Activated T-cell treated with anti-CD3 and anti-CD28 coated beads, Interleukin-2, amount 50 U/mL, for 48 hours (primary cell): ENCODE data around the gene ABTB1.
"Not testable (repeated sequence)": the region's sequence is repeated elsewhere in the genome, so short reads cannot be mapped to it uniquely, and the experiment has no call there.

ENCODE experiments used
- DNase-seq, 2 experiments: peaks; one replicate each; pipeline ENCODE4 v3.0.0-alpha.2; 2020

Gene ABTB1

DNA sequence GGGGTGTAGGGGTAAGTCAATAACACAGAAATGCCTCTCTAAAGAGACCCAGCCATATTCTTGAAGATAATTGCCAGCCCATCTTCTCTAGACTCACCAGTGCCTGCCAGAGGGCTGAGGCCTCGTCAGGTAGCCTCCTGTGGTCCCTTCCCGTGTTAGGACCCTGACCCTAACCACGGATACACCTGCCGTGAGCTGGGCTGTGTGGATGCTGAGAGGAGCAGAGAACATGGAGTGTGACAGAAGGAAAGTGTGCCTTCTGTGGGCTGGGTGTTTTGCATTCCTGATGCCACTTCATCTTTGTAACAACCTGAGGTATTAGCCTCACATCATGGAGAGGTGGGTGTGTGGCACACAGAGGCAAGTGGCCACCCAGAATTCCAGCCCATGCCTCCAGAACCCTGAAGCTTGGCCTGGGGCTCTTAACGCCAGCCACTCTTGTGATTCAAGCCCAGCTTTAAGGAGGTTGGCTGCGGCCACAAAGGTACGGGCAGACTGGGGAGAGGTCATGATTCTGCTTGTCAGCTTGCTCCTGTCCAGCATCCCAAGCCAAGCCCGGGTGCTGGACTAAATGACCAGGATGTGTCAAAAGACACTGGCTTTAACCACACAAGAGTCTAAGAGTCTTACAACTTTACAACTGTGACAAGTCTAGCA, 21.1 kb upstream of the ABTB1 start:
- no peak for DNase-seq

DNA sequence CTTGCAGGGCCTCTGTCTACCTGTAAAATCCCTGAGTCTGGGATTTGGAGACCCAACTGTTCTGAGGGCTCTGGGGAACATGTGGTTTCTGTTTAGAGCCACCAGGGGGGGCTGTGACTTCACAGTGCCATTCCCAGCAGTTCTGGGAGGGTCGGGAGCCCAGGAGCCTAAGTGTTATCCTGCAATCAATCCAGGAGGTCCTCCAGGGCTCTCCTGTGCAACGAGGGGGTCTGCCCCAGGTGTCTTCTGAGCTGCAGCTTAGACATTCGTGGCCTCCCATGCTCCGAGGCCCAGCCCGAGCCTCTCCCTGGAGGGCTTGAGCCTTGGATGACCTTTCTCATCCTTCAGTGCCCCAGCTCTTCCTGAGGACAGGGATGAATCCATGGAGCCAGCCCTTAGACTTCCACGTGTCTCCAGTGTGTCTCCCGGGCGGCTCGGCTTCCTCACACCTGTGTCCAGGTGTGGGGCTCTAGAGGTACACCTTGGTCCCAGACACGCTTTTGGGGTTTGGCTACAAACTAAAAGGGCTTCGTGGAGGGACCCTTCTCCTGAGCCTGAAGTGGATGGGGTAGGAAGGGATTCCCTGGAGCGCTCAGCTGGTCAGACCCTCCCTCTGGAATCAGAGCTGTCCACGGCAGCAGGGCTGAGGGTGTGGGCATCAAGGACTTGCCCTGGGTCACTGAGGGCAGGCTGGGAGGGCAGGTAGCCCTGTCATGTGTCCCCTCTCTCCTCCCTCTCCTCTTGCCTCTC, 20.3 kb upstream of the ABTB1 start:
- DNase-seq = peak; percentile 49 to 54

DNA sequence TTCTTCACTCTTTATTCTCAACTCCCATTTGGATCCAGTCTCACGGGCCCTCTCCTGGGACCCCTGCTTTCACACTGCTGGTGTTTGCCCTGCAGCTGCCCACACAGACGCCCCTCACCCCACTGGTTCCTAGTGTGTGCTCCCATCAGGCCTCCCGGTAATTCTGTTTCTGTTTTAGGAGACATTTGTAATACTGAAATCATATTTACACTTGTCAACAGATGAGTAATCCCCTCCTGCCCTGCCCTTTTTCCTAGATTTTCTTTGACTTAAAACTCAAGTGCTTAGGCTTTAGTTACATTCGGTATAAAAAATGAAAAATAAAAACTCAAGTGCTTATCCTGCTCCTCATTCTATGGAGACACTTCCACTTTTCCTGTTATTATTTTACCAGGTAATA, 18.4 kb upstream of the ABTB1 start:
- no peak for DNase-seq

DNA sequence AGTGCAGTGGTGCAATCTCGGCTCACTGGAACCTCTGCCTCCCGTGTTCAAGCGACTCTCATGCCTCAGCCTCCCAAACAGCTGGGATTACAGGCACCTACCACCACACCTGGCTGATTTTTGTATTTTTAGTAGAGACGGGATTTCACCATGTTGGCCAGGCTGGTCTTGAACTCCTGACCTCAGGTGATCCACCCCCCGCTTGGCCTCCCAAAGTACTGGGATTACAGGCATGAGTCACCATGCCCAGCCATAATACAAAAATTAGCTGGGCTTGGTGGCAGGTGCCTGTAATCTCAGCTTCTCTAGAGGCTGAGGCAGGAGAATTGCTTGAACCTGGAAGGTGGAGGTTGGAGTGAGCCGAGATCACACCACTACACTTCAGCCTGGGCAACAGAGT, 17.8 kb upstream of the ABTB1 start:
- DNase-seq = not testable (repeated sequence)

DNA sequence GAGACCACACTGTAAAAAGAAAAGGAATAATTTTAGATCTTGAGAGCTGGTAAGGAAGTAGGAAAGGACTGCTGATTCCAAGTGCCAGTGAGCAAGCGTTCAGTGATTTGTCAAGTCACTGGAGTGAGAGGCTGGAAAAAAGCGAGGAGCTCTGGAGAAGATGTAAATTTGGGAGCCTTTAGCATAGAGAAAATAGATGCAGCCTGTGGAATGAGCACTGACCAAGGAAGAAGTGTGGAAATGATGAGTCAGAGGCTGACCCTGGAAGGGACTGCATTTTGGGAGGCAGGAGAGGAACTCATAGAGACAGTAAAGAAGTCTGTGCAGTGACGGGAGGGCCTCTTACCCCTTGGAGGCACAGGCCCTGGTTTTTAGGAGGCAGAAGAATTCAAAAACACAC, 17.1 kb upstream of the ABTB1 start:
- DNase-seq = no peak

DNA sequence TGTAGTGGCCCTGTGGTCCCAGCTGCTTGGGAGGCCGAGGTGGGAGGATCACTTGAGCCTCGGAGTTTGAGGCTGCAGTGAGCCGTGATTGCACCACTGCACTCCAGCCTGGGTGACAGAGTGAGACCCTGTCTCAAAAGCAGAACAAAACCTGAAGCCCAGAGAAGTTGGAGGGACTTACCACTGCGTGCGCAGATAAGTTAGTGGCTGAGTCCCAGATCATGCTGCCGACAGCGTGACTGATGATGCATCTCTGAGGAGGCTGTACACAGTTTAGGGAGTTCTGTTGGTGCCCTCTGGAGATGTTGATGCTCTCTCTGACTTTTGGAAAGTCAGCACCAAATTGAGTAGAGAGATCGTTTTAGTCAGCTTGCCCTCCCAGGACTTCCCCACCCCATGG, 15.8 kb upstream of the ABTB1 start:
- no peak for DNase-seq

DNA sequence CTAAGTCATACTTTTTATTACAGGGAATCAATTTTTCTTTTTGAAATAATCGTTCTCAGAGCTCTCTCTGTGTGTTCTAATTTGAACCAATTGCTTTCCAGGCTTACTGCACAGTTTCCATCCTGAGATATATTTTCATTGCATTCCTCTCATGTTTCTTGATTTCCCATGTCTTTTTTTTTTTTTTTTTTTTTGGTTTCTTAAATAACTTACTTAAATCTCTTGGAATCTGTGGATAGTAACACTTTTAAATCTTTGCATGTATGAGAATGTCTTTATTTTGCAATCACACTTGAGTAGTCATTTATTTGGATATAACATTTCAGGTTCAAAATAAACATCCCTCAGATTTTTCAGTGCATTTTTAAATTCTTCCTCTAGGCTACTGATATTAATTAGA, 14.5 kb upstream of the ABTB1 start:
- no peak for DNase-seq

DNA sequence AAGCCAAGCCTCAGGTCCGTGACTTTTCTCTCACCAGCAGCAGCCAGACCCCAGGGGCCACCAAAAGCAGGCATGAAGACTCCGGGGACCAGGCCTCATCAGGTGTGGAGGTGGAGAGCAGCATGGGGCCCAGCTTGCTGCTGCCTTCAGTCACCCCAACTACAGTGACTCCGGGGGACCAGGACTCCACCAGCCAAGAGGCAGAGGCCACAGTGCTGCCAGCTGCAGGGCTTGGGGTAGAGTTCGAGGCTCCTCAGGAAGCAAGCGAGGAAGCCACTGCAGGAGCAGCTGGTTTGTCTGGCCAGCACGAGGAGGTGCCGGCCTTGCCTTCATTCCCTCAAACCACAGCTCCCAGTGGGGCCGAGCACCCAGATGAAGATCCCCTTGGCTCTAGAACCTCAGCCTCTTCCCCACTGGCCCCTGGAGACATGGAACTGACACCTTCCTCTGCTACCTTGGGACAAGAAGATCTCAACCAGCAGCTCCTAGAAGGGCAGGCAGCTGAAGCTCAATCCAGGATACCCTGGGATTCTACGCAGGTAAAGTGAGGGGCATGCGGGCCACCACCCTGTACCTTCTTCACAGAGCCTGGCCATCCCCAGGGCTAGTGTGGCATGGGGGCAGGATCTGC, 12.0 kb upstream of the ABTB1 start:
- no peak for DNase-seq

DNA sequence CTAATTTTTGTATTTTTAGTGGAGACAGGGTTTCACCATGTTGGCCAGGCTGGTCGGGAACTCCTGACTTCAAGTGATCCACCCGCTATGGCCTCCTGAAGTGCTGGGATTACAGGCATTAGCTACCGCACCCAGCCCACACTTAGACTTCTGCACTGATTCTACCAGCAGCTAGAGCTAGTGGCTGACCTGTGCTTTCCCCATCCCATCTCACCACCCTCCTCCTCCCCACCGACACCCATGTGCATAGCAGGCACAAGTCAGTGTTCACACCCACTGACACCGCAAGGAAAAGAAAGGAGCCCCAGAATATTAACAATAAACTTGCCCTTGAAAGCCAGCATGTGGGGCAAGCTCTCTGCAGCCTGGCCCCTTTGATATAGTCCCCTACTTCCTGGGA, 11.2 kb upstream of the ABTB1 start:
- DNase-seq = no peak

DNA sequence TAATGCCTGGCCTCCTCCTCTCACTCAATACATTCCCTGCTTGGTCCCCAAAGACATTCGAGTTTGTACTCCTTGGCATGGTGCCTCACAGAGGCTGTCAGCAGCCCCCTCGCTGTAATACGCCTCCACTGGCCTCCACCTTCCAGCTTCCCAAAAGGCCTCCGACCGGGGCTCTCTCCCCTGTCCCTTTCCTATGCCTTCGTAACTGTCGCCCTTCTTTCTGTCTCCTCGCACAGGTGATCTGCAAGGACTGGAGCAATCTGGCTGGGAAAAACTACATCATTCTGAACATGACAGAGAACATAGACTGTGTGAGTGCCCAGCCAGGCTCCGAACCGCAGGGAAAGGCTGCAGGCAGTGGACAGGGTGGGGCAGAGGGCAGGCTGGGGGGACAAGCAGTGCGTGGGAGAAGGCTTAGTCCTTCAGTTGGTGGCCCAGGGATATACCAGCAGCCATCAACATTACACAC, 10.7 kb upstream of the ABTB1 start:
- no peak for DNase-seq

DNA sequence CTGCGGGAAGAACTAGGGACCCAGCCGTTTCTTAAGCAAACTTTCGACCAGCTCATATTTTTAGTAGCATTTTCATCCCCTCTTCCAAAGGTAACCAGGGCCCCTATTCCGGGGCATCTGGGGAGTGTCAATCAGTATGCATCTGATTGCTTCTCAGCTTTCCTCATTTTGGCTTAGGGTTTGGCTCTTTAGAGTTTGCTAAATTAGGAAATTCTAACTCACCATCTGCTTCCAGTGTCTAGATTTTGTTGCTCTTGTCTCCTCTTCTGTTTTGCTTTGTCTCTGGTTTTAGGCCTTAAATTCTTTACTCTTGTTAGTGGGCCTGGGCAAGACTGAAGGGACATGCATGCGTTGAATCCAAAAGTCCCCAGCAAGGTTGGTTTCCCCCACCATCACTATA, 9.6 kb upstream of the ABTB1 start:
- DNase-seq = no peak

DNA sequence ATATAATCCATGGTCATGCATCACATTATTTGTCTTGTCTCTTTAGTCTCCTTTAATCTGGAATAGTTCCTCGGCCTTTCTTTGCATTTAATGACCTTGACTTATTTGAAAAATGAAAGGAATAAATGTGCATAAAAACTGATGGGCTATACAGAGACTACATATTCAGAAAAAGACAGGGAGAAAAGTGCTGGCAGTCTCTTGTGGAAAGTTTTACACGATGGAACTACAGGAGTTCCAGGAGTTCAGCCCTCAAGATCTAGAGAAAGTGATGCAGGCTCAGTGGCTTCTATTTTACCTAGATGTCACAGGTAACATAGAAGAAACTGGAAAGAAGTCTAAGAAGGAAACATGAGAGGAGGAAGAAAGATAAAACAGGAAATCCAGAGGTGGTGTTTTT, 7.6 kb upstream of the ABTB1 start:
- no peak for DNase-seq

DNA sequence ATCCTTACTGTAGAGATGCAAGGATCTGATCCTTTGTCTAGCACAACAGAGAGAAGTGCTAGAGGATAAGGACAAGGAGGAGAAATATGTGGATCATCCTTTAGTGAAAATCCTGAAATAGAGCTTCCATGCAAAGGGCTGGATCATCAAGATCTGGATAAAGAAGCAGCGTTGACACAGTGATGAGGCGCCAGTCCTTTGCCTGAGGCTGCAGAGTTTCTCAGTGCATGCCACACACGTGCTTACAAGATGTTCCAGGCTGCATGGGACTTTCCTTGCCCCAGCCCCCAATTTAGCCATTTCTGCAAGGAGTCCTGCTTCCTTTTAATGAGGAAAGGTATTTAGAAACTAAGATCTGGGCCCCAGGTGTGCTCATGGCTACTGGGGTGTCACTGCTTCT, 7.2 kb upstream of the ABTB1 start:
- DNase-seq = no peak

DNA sequence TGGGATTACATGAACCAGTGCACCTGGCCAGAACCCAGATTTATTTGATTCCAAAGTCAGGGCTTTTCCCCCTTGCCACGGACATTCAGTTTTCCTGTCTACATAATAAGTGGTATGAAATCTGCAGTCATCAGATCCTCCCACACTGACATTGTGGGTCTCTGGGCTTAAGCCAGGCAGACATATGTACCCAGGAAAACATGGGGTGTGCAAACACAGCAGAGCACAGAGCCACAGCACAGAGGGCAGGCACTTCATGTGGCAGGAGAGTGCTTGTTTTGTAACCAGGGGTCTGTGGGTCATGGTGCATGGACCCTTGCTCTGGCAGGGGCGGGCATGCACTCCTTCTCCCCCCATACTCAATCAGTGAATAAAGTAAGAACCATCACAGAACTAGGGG, 6.1 kb upstream of the ABTB1 start:
- no peak for DNase-seq

DNA sequence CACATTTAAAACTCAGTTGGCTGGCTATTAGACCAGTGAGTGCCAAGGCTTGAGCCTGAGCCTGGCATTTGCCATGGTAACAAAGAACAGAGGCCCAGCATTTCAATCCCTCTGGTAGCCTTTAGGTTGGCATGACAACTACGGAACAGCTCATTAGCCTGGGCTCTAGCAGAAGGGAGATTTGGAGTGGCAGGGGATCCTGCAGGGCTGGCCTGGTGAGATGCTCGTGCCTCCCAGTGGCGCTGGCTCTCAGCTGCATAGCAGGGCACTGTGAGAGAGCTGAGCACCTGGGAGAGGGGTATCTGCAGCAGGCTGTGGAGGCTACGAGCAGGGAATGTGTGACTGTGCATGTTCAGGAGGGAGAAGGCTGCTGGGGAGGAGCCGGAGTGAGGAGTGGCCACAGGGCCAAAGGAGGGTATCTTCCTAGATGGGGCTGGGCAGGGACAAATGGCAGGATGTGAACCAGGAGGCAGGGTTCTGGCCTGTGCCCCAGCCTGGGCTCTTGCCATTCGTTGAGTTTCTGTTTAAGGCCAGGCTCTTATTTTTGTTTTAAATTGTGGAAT, 5.6 kb upstream of the ABTB1 start:
- DNase-seq = peak in 1 of 2 experiments; percentile 11

DNA sequence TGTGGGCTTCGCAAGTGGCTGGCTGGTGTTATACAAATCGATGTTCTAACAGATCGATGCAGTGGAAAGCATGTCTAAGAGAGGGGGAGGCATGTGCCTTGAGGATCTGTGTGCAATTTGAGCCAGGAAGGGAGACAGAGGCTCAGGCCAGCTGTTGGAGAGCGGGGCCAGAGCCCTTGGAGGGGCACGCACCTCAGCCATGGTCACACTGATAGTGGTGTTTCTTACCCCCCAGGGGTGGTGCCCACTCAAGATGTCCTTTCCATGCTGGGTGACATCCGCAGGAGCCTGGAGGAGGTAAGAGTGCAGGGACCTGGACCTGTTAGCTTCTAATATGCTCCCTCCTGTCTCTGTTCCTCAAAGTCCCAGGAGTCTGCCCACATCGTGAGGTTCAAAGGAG, 3.8 kb upstream of the ABTB1 start:
- no peak for DNase-seq

DNA sequence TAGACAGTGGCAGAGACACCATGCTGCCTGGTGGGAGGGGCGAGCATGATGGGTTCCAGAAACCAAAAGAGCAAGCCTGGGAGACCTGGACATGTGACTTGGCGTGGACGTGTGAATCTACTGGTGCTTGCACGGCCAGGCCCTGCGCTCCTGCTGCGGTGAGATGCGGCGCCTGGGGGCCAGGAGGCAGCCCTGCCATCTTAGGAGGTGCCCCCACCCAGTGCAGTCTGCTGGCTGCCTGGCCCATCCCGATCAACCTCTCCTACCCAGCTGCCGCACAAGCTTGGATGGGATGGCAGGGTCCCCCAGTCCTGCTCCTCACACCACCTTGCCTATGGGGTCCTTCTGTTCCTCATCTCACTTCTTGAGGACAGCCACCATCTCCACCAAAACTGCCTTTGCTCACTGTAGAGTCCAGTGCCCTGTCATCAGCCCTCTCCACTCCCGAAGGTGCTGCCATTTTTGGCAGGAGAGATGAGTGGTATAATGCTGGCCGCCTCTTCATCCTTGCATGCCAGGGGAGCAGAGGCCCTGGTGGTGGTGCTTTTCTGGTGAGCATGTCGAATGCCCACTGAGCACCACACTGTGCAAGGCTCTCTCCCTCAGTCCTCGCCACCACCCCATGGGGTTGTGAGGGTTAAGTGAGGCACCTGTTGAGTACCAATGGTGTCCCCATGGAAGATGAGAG, 3.1 kb upstream of the ABTB1 start:
- DNase-seq = peak in 1 of 2 experiments; percentile 11

DNA sequence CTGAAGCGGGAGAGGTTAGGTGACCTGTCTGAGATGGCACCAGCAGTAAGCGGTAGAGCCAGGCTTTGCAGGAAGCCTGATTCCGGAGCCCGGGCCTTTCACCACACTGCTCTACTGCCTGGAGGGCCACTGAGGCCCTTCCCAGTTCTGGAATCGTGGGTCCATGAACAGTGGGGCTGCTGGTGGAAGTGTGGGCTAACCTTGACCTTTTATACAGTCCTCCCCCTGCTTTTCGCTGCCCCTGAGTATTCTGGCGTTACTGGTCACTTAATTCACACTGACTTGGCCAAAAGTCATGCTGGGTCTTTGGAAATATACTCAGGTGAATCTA, 2.6 kb upstream of the ABTB1 start:
- no peak for DNase-seq

DNA sequence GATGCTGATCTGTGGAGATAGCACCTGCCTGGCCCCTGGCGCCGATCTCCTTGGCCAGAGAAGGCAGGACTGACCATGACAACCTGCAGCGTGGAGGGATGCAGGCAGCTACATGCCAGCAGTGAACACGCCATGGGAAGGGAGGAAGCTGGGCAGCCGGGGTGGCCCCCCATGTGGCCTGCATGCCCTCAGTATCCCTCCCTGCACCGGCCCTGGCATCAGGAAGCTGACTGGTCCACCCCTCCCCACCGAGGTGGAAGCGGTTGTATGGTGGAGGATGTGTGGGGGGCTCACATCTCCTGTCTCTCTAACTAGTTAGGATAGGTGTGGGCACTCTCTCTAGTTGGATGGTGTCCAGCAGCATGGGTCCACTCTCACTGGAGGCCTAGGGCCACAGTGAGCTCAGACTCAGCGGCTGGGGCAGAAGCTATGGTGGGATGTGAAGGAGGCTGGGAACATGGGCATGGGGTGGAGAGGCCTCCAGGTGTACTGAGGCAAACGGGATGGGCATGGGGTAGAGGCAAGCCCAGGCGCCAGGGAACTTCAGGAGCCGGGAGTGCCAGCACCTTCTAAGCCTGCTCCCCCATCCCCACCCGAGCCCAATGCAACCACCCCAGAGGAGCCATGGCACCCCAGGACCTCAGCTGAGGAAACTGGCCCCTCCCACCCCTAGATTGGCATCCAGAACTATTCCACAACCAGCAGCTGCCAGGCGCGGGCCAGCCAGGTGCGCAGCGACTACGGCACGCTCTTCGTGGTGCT, 1.8 kb upstream of the ABTB1 start:
- peak; percentile 15 to 16 for DNase-seq

DNA sequence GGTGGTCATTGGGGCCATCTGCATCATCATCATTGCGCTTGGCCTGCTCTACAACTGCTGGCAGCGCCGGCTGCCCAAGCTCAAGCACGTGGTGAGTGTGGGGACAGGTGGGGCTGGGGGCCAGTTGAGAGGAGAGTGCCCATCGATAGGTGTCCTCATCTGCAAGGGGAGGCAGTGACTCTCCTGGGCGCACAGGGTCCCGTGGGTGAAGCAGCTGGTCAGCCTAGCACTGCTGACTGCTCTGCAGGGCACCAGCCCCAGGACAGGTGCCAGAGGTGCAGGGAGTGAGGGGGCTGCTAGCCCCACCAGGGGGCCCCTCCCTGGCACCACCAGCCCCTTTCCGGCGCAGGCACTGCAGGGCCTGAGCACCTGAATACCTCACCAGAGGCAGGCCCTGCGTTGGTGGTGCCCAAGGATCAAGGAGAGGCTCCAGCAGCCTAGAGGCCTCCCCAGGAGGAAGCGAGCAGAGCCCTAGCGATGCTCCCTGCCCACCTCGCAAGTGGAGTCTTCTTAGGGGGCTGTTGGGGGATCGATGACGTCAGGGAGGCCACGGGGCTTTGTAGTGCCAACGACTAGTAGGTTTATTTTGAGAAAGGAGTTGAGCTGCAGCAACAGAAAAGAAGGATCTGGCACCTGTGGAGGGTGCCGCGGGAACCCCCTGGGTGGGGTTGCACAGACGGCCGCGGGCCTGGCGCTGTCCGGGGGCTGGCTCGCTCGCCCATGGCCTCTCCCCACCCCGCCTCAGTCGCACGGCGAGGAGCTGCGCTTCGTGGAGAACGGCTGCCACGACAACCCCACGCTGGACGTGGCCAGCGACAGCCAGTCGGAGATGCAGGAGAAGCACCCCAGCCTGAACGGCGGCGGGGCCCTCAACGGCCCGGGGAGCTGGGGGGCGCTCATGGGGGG, 976 bp upstream of the ABTB1 start:
- peak; percentile 58 to 59 for DNase-seq
